Chondrocyte (in vitro differentiated cells): ENCODE results near the gene IL17C. TPM values are rescaled to one million over a fixed set of nuclear protein-coding genes. Genes with fewer than 3 reads are reported as not detected.

Experiments
- DNase-seq: peaks from one replicate; pipeline ENCODE4 v3.0.0; 2021; ENCODE audit warnings: mixed read lengths, low spot score
- H3K27ac Mint-ChIP-seq: one replicate; pipeline ENCODE4 v1.8.0; 2021; ENCODE audit warnings: mild to moderate bottlenecking, moderate library complexity, mixed read lengths; ENCODE audit not compliant: unreplicated experiment
- H3K27me3 Mint-ChIP-seq: 2 replicates; pipeline ENCODE4 v1.8.0; 2021; ENCODE audit warnings: low read depth, mixed read lengths
- H3K36me3 Mint-ChIP-seq: 2 replicates; pipeline ENCODE4 v1.8.0; 2021; ENCODE audit warnings: low read depth, mixed read lengths
- H3K4me1 Mint-ChIP-seq: 2 replicates; pipeline ENCODE4 v1.8.0; 2021; ENCODE audit warnings: low read depth, mild to moderate bottlenecking, mixed read lengths
- H3K4me3 Mint-ChIP-seq: one replicate; pipeline ENCODE4 v1.8.0; 2021; ENCODE audit warnings: mild to moderate bottlenecking, moderate library complexity, mixed read lengths; ENCODE audit not compliant: unreplicated experiment
- H3K9me3 Mint-ChIP-seq: 2 replicates; pipeline ENCODE4 v1.8.0; 2021; ENCODE audit warnings: low read depth, mixed read lengths
- total RNA-seq: library from RNA; stranded (reverse); gene quantifications from 3 replicates; pipeline ENCODE4 v1.2.1, GENCODE V29; 2021
- TF ChIP-seq, protein P1 (sequence below): fragments of 200-600 bp; sonication (generic); IDR thresholded peaks from 2 replicates; pipeline ENCODE4 v1.5.0; 2021; ENCODE audit warnings: antibody characterized with exemption, mild to moderate bottlenecking, moderate library complexity

Gene IL17C
- total RNA-seq, 1 donor from 2014 or later: not detected

DNA sequence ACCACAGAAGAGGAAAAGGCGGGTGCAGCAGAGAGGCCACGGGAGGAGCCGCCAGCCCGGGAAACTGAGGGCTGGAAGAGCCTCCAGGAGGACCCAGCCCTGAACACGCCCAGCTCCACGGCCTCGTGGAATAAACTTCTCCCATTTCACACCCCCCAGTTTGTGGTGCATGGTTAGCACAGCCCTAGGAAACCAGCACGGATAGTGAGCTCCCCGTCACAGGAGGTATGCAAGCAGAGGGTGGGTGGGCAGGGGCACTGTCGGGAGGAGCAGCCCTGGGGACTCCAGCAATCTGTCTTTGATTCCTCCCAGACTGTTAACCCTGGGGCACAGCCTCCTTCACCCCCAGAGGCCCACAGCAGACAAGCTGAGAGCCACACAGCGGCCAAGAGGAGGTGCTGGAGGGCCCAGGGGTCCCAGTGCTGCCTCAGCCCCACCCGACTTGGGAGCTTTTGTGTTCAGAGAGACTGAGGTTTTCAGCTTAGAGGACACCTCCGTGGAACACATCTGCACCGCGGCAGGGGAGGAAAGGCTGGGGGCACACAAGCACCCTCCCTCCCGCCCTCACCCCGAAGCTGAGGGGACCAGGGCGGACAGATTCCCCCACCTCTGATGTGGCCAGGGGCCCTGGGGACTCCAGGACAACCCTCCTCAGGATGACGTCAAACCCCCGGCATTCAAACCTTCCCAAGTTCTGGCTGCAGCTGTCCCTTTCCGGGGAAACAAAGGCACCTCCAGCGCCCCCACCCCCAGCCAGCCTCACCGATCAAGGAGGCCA lies 1.7 kb upstream of the IL17C start:
- no peaks in the 10 kb centered on the region for H3K9me3 Mint-ChIP-seq
- H3K27ac Mint-ChIP-seq: no peak overlapping the region
- DNase-seq: no peak
- peaks cover 4% of the 10 kb centered on the region for H3K4me1 Mint-ChIP-seq
- TF ChIP-seq, protein P1, sequence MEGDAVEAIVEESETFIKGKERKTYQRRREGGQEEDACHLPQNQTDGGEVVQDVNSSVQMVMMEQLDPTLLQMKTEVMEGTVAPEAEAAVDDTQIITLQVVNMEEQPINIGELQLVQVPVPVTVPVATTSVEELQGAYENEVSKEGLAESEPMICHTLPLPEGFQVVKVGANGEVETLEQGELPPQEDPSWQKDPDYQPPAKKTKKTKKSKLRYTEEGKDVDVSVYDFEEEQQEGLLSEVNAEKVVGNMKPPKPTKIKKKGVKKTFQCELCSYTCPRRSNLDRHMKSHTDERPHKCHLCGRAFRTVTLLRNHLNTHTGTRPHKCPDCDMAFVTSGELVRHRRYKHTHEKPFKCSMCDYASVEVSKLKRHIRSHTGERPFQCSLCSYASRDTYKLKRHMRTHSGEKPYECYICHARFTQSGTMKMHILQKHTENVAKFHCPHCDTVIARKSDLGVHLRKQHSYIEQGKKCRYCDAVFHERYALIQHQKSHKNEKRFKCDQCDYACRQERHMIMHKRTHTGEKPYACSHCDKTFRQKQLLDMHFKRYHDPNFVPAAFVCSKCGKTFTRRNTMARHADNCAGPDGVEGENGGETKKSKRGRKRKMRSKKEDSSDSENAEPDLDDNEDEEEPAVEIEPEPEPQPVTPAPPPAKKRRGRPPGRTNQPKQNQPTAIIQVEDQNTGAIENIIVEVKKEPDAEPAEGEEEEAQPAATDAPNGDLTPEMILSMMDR: no peak
- H3K4me3 Mint-ChIP-seq: no peak overlapping the region
- H3K27me3 Mint-ChIP-seq: peaks cover 7% of the 10 kb centered on the region
- peaks cover 3% of the 10 kb centered on the region for H3K36me3 Mint-ChIP-seq

DNA sequence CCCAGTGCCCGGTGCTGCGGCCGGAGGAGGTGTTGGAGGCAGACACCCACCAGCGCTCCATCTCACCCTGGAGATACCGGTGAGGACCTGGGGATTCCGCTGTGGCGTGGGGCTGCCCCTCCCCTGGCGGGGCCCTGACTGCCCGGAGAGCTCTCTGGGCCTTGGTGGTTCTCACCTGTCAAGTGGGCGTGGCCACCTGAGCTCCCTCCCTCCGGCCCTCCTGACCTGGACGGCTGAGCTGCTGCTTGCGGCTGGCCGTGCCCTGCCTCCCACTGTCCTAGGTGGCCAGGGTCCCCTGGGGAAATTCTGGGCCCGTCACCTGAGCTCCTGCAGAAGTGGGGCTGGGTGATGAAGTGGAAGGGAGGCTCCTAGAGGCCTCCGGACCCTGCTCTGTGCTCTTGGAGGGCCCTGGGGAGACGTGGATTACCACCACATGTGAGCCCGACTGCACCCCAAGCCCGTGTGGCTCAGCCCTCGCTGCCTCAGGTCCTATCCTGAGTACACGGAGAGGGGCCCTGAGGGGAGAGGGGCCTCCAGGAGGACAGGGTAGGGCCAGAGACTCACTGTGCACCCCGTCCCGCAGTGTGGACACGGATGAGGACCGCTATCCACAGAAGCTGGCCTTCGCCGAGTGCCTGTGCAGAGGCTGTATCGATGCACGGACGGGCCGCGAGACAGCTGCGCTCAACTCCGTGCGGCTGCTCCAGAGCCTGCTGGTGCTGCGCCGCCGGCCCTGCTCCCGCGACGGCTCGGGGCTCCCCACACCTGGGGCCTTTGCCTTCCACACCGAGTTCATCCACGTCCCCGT lies 1.1 kb downstream of the IL17C start:
- no peaks in the 10 kb centered on the region for H3K9me3 Mint-ChIP-seq
- no peaks in the 10 kb centered on the region for H3K36me3 Mint-ChIP-seq
- DNase-seq: no peak
- TF ChIP-seq, protein P1: no peak
- H3K4me3 Mint-ChIP-seq: no peak overlapping the region
- H3K27me3 Mint-ChIP-seq: peaks cover 7% of the 10 kb centered on the region
- H3K27ac Mint-ChIP-seq: no peak overlapping the region
- peaks cover 4% of the 10 kb centered on the region for H3K4me1 Mint-ChIP-seq

DNA sequence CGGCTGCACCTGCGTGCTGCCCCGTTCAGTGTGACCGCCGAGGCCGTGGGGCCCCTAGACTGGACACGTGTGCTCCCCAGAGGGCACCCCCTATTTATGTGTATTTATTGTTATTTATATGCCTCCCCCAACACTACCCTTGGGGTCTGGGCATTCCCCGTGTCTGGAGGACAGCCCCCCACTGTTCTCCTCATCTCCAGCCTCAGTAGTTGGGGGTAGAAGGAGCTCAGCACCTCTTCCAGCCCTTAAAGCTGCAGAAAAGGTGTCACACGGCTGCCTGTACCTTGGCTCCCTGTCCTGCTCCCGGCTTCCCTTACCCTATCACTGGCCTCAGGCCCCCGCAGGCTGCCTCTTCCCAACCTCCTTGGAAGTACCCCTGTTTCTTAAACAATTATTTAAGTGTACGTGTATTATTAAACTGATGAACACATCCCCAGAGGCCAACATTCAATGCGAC lies 1.7 kb downstream of the IL17C start:
- no peaks in the 10 kb centered on the region for H3K9me3 Mint-ChIP-seq
- peaks cover 7% of the 10 kb centered on the region for H3K27me3 Mint-ChIP-seq
- TF ChIP-seq, protein P1: no peak
- no peaks in the 10 kb centered on the region for H3K36me3 Mint-ChIP-seq
- H3K4me1 Mint-ChIP-seq: peaks cover 4% of the 10 kb centered on the region
- H3K4me3 Mint-ChIP-seq: no peak overlapping the region
- H3K27ac Mint-ChIP-seq: no peak overlapping the region
- DNase-seq: no peak

DNA sequence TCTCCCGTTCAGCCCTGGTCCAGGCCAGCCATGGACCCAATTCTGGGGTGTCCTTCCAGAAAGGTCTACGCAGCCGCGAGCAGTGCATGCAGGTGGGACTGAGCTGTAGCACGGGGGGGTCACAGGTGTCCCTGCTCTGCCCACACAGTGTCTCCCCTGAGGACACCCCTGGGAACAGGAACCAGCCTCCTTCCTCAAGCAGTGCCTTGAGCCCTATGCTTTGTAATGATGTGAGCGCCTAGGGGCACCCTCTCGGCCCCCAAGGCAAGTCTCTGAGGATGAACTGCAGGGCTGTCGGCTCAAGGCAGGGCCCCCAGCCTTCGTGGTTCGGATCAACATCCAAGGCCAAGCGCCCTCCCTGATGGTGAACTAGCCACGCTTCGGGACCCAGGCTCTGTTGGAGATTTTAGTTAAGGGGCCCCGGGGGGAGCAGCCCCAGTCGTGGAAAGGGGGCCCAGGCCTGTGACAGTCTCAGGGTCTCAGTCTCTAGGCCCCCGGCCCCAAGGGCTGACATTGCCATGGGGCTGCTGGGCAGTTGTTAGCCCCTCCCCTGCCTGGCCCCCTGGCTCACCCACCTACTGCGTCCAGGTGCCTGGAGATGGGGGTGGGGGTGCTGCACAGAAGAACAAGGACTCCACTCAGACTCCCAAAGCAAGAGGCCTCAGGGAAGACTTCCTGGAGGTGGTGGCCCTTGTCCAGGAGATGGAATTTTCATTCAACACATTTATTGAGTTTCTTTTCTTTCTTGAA lies 2.3 kb downstream of the IL17C start:
- Mint-ChIP-seq H3K36me3 (no peaks in the 10 kb centered on the region), H3K27ac (no peak overlapping the region), H3K9me3 (no peaks in the 10 kb centered on the region), H3K27me3 (peaks cover 7% of the 10 kb centered on the region), H3K4me3 (no peak overlapping the region), H3K4me1 (no peaks in the 10 kb centered on the region)
- TF ChIP-seq, protein P1: no peak
- DNase-seq: no peak
